ENCODE data around the gene CORO2A. TPM values are rescaled to one million over a fixed set of nuclear protein-coding genes. Genes with fewer than 3 reads are reported as not detected.

Gene CORO2A
- total and polyA plus RNA-seq, 10 of the 15 experiments (the other 5 are each of a cell fraction or from before 2014, with no cell fraction given), result 1.0 to 5.3 (median 3.5) TPM

DNA sequence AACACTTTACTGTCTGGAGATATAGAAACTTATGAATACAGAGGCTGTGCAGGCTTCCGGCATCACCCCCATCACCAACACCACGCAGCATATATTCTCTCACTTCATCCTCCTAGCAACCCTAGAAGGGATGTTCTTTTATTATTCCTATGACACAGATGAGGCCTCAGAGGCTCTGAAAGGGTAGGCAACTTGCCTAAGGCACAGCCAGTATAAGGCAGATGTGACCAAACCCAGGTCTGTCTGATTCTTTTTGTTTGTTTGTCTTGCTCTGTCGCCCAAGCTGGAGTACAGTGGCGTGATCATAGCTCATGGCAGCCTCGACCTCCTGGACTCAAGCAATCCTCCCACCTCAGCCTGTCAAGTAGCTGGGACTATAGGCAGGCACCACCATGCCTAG, 22.8 kb upstream of the CORO2A start:
- 44% methylated on average over 5 of the region's 5 CpGs for WGBS (ENCODE audit: insufficient coverage, insufficient replicate concordance, low lambda C conversion rate, missing lambda C conversion rate)
- FAIRE-seq (no peak), ATAC-seq (no peak), DNase-seq (ENCODE audit: low read depth, low spot score) (no peak)
- TF ChIP-seq, protein P1, sequence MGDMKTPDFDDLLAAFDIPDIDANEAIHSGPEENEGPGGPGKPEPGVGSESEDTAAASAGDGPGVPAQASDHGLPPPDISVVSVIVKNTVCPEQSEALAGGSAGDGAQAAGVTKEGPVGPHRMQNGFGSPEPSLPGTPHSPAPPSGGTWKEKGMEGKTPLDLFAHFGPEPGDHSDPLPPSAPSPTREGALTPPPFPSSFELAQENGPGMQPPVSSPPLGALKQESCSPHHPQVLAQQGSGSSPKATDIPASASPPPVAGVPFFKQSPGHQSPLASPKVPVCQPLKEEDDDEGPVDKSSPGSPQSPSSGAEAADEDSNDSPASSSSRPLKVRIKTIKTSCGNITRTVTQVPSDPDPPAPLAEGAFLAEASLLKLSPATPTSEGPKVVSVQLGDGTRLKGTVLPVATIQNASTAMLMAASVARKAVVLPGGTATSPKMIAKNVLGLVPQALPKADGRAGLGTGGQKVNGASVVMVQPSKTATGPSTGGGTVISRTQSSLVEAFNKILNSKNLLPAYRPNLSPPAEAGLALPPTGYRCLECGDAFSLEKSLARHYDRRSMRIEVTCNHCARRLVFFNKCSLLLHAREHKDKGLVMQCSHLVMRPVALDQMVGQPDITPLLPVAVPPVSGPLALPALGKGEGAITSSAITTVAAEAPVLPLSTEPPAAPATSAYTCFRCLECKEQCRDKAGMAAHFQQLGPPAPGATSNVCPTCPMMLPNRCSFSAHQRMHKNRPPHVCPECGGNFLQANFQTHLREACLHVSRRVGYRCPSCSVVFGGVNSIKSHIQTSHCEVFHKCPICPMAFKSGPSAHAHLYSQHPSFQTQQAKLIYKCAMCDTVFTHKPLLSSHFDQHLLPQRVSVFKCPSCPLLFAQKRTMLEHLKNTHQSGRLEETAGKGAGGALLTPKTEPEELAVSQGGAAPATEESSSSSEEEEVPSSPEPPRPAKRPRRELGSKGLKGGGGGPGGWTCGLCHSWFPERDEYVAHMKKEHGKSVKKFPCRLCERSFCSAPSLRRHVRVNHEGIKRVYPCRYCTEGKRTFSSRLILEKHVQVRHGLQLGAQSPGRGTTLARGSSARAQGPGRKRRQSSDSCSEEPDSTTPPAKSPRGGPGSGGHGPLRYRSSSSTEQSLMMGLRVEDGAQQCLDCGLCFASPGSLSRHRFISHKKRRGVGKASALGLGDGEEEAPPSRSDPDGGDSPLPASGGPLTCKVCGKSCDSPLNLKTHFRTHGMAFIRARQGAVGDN (IDR thresholded peaks at IDR 0.05), result no peak
- TF ChIP-seq SREBF1 (IDR thresholded peaks at IDR 0.05; ENCODE audit: low read length) (no peak), BACH1 (IDR thresholded peaks at IDR 0.05; ENCODE audit: borderline replicate concordance) (no peak), POLR2AphosphoS5 (IDR thresholded peaks at IDR 0.05; ENCODE audit: low read length) (no peak)
- TF ChIP-seq, protein P2, sequence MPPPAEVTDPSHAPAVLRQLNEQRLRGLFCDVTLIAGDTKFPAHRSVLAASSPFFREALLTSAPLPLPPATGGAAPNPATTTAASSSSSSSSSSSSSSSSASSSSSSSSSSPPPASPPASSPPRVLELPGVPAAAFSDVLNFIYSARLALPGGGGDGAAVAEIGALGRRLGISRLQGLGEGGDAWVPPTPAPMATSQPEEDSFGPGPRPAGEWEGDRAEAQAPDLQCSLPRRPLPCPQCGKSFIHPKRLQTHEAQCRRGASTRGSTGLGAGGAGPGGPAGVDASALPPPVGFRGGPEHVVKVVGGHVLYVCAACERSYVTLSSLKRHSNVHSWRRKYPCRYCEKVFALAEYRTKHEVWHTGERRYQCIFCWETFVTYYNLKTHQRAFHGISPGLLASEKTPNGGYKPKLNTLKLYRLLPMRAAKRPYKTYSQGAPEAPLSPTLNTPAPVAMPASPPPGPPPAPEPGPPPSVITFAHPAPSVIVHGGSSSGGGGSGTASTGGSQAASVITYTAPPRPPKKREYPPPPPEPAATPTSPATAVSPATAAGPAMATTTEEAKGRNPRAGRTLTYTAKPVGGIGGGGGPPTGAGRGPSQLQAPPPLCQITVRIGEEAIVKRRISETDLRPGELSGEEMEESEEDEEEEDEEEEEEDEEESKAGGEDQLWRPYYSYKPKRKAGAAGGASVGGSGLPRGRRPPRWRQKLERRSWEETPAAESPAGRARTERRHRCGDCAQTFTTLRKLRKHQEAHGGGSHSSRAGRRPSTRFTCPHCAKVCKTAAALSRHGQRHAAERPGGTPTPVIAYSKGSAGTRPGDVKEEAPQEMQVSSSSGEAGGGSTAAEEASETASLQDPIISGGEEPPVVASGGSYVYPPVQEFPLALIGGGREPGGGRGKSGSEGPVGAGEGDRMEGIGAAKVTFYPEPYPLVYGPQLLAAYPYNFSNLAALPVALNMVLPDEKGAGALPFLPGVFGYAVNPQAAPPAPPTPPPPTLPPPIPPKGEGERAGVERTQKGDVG (CRISPR knock-in tag; IDR thresholded peaks at IDR 0.05), result no peak
- no peaks in the 10 kb centered on the region for H3K79me2 ChIP-seq (ENCODE audit: control insufficient read depth, insufficient read depth, low read length)
- H3K4me3 ChIP-seq, result no peak overlapping the region
- intact Hi-C loops (cut with micrococcal nuclease; ENCODE audit: unreplicated experiment) (loop anchor here (2.0 kb wide), 1 partner anchor 140 kb away; no protein-coding TSS in a partner anchor), in situ Hi-C loops (cut with MboI) (no loop called here)
- no peaks in the 10 kb centered on the region for H3K4me1 ChIP-seq (ENCODE audit: control insufficient read depth, insufficient read depth, low read length)
- no peaks in the 10 kb centered on the region for H4K20me1 ChIP-seq (ENCODE audit: control insufficient read depth, insufficient read depth)
- ChIA-PET POLR2A (no interaction called here), SMC1A (ENCODE audit: uncharacterized antibody, unreplicated experiment) (no interaction called here), CTCF (interaction anchor here (0.7 to 1.3 kb wide), 4 partner anchors 10 to 97 kb away, joined by 3 to 4 read pairs (median 3); no protein-coding TSS in a partner anchor), RAD21 (ENCODE audit: unreplicated experiment) (interaction anchor here (1.0 kb wide), 1 partner anchor 96 kb away, joined by 3 read pairs; the partner anchor contains the start of gene TRIM14)
- no peak overlapping the region for H3K4me2 ChIP-seq (ENCODE audit: control insufficient read depth, insufficient read depth)
- H2AFZ ChIP-seq (ENCODE audit: control insufficient read depth, low read depth, low read length), result no peak overlapping the region
- H3K27me3 ChIP-seq (replicated peaks in 1 of 2; ENCODE audit: control insufficient read depth in 2 of 2, insufficient read depth in 2 of 2, low read length in 1 of 2), result no peaks in the 10 kb centered on the region
- H3K9ac ChIP-seq (ENCODE audit: control insufficient read depth, insufficient read depth, low read length), result no peak overlapping the region
- no peak overlapping the region for H3K27ac ChIP-seq (ENCODE audit: control insufficient read depth, insufficient read depth)
- no peaks in the 10 kb centered on the region for H3K9me3 ChIP-seq (replicated peaks; ENCODE audit: control insufficient read depth, insufficient read depth, low read length)
- H3K36me3 ChIP-seq (ENCODE audit: control insufficient read depth in 2 of 2, insufficient read depth in 2 of 2, low read length in 1 of 2), result no peaks in the 10 kb centered on the region
- BruUV-seq (replicated peaks), result no TSS peak
